GM12892 (cell line): ENCODE measurements around the gene MPRIP.
A peak's percentile ranks its signal among the peaks of the same experiment; 100 is the strongest.

Experiments used
- DNase-seq: peaks from one replicate; pipeline ENCODE4 v3.0.0; 2011; ENCODE audit not compliant: insufficient read length
- FAIRE-seq: peaks from 2 replicates; lab custom pipeline; 2011; peaks lifted over from hg19 to GRCh38; lab: Jason Lieb, UNC
- POLR2A ChIP-seq: IDR thresholded peaks from 2 replicates; pipeline ENCODE4 v1.6.1; 2011; ENCODE audit warnings: low read depth, low read length, control low read depth
- POLR2AphosphoS5 ChIP-seq: IDR thresholded peaks from 2 replicates; pipeline ENCODE4 v1.6.1; 2011; ENCODE audit warnings: low read depth, low read length, control low read depth
- TAF1 ChIP-seq: IDR thresholded peaks from 2 replicates; pipeline ENCODE4 v1.6.1; 2011; ENCODE audit warnings: low read depth, mild to moderate bottlenecking, control low read depth, low read length, borderline replicate concordance

MPRIP gene

DNA sequence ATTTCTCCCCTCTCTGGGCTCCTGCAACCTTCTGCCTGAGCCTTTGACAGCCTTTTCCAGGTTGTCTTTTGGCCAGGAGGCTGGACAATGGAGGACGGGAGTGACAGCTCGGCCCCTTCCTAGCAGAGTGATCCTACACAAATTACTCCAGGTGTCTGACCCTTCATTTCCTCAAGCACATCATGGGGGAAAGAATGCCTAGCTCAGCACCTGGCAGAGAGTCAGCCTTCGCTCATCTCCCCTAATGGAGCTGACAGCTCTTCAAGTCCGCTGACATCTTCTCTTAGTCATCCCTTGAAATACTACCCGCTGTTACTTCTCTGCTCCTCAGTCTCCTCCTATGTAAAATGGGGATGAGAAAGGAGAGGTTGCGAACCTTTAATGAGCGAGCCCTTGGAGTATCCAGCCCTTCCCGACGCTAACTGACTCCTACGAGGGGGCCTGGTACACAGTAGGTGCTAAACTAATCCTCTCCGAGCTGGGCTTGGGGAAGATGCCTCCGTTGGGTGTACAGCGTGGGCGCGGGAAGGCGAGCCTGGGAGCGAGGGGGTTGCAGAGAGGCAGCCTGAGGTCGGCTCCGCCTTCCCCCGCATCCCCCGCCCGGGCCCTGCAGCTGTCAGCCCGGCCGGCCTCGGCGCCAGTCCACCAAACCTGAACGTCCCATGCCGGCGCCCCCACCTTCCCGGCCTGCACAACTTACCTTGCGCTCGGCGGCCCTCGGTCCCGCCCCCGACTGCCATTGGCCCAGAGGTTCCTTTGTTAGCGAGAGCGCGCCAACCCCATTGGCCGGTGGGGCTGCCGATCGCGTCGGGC lies 480 bp upstream of the MPRIP start:
- no peak for TF ChIP-seq TAF1
- TF ChIP-seq POLR2A, result peak; percentile 1; the same call in 1 of the 2 replicates
- TF ChIP-seq POLR2AphosphoS5, result no peak
- DNase-seq (peak; percentile 94), FAIRE-seq (peak; percentile 97)

DNA sequence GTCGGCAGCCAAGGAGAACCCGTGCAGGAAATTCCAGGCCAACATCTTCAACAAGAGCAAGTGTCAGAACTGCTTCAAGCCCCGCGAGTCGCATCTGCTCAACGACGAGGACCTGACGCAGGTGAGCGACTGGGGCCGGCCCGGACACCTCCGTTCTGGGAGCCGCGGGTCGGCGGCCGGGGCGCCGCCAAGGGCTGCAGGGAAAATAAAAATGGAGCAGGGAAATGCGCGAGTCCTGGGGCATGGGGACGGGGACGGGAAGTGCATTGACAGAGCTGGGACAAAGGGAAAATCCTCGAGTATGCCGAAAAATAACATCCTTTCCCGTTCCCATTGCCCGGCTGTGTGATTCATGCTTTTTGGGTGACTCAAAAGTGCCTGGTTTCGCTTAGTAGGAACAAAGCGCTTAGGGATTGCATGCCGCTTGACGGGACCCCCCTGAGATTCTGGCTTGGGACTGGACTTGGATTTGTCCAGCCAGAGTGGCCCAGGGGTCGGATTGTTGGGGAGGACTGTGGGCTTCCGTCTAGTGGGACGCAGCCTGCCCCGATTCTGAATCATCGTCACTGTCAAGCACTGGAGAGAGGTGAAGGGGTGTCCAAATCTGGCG lies 699 bp downstream of the MPRIP start:
- TF ChIP-seq TAF1 (no peak), POLR2AphosphoS5 (no peak), POLR2A (no peak)
- FAIRE-seq (peak; percentile 65), DNase-seq (no peak)

GRCh38 chr17:17043461-17044271 lies 1.4 kb downstream of the MPRIP start:
- no peak for TF ChIP-seq POLR2A
- TF ChIP-seq POLR2AphosphoS5, result no peak
- TF ChIP-seq TAF1, result no peak
- FAIRE-seq (peak; percentile 85), DNase-seq (no peak)

DNA sequence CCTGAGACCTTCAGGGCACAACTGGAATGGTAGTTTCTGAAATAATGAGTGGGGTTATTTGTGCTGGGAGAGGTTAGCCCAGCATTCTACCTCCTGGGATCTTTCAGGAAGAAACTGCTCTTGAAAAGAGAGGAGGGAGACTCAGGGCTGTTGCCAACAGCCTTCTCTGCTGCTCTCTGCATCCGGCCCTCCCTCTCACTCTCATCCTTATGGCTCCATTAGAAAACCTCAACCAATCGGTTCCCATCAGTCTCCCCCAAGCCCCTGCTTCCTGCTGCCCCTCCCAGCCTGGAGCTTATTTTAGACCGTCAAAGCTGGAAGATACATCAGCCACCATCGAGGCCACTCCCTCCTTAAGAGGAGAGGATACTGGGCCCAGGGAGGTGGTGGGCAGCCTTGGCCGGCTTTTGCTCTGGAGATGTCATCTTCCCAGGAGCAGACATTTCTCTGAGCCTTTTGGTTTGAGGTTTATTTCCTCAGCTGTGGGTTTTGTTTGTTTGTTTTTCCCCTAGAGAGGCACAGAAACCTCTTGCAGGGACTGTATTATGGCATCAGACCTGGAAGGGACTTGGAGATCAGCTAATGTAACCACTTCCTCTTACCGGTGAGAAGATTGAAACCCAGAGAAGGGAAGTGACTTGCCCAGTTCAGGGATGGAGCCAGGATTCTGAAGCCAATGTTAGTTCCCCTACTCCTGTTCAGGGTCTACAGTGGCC lies 2.7 kb downstream of the MPRIP start:
- TF ChIP-seq TAF1, result no peak
- no peak for TF ChIP-seq POLR2AphosphoS5
- TF ChIP-seq POLR2A, result no peak
- DNase-seq, result no peak
- peak; percentile 70 for FAIRE-seq

DNA sequence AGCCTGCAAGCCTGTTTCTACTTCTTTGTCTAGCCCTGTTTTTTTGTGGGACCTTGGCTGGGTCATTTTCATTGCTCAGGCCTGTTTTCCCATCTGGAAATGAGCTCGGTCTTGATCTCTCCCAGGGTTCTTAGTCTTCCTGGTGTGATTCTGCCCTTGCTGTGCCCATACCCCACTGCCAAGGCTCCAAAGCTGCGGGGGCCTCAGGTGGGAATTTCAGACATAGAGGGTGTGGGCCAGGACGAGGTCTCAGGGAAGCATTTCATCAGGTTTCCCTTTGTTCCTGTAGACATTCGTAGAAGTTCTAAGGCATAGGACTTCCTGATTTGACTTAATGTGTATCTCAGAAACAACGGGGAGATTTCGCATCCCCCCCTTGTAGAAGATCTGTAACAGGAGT lies 5.8 kb downstream of the MPRIP start:
- no peak for DNase-seq
- TF ChIP-seq TAF1, result no peak
- FAIRE-seq, result no peak

DNA sequence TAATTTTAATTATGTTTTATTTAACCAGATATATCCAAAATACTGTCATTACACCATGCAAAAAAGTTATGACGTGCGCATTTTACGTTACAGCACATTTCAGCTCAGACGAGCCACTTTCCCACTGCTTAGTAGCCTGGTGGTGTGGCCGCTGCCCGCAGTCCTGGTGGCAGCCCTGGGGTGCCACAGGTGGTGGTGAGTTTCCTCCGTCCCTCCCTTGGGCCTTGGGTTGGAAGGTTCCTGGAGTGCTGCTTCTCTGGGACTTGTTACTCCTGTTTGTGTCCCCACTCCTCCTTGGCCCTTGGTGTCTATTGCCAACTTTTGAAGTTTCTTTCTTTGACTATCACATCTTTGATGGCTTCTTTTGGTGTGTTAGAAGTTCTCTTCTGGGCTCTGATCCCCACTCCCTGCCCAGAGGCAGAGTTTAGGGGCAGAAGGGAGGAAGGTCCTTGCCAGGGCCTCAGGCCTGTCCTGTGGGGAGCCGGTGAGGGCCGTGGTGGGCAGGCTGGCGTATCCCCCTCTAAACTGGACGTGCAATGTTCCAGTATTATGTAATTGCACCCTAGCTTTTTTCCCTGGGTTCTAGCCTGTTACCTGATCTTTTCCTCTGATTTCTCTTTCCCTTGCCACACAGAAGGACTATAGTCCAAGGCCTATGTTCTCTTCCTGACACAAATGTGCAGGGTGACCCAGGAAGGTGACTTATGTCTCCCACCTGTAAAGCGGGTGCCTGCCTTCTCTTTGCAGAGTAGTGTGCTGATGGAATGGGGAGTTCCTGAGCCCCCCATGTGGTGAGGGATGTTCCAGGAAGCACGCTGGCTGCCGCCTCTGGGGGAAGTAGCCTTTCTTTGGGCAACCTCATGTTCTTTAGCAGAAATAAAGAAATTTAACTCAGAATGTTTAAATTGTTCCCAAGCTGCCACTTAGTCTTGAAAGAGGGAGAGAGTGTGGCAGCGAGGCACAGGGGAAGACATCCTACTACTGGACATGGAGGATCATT lies 8.4 kb downstream of the MPRIP start:
- no peak for TF ChIP-seq TAF1
- no peak for TF ChIP-seq POLR2A
- no peak for TF ChIP-seq POLR2AphosphoS5
- FAIRE-seq (no peak), DNase-seq (no peak)

DNA sequence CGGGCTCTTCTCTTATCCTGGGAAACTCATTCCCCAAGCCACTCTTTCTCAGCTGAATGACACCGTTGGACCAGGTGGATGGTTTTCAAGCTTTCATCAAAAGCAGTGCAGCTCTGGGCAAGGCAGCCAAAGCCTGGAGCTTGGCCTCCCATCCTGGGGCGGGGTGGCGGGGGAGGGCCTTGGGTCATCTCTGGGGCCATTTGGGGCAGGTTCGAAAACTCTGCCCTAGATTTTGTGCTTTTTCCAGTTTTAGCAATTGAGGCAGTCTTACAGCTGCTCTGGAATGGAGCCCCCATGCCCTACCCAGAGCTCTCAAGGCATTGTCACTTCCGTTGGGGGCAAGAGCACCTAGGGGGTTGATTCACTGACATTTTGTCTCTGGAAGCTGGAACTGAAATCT lies 9.1 kb downstream of the MPRIP start:
- DNase-seq (no peak), FAIRE-seq (peak; percentile 24)
- no peak for TF ChIP-seq POLR2AphosphoS5
- TF ChIP-seq POLR2A, result no peak
- TF ChIP-seq TAF1, result no peak

- no peak for DNase-seq
- TF ChIP-seq POLR2A (no peak), POLR2AphosphoS5 (no peak), TAF1 (no peak)
- FAIRE-seq, result peak; percentile 66
These were observed 9.7 kb downstream of the MPRIP start for GRCh38 chr17:17051791-17052461.

DNA sequence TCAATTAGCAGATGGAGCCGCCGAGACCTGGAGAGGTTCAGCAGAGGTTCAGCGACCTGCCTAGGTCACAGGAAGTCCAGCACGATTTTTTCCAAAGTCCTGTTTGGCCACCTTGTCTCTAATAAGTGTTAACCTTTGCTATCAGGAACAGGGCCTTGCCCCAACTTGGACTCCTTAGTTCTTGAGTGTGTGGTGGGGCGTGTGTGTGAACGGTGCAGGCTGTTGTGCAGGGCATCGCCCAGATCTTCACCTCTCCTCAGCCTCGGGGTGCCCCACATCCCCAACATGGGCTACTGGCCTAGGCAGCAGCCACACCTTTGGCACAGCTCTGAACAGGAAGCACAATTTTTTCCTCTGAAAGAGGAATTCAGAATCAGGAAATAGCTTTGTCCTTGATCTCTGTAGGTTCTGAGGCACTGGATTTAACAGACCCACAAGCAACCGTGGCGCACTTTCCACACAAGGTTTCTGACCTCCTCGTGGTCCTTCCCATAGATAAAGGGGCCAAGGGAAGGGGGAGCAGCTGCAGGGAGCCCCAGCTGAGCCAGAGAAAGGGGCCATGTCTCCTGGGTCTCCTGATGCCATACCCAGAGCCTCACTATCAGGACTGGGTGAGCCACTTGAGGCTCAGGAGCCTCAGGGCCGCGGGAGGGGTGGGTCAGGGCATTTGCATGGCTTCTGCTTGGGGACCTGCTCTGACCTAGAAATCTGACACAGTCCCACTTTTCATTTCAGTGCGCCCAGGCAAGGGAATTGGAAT lies 10.4 kb downstream of the MPRIP start:
- TF ChIP-seq POLR2A (no peak), TAF1 (no peak), POLR2AphosphoS5 (no peak)
- FAIRE-seq, result no peak
- no peak for DNase-seq
